HL-60 (cell line): ENCODE measurements around the gene AKT1.

ENCODE experiments used
- POLR2AphosphoS5 ChIP-seq: IDR thresholded peaks from 2 replicates; pipeline ENCODE4 v1.6.1; 2012; ENCODE audit warnings: low read depth
- TF ChIP-seq, protein P1 (sequence below): IDR thresholded peaks from one replicate; pipeline ENCODE4 v1.5.1; 2011; ENCODE audit warnings: low read length, control low read depth, inconsistent platforms; ENCODE audit not compliant: insufficient read depth

DNA sequence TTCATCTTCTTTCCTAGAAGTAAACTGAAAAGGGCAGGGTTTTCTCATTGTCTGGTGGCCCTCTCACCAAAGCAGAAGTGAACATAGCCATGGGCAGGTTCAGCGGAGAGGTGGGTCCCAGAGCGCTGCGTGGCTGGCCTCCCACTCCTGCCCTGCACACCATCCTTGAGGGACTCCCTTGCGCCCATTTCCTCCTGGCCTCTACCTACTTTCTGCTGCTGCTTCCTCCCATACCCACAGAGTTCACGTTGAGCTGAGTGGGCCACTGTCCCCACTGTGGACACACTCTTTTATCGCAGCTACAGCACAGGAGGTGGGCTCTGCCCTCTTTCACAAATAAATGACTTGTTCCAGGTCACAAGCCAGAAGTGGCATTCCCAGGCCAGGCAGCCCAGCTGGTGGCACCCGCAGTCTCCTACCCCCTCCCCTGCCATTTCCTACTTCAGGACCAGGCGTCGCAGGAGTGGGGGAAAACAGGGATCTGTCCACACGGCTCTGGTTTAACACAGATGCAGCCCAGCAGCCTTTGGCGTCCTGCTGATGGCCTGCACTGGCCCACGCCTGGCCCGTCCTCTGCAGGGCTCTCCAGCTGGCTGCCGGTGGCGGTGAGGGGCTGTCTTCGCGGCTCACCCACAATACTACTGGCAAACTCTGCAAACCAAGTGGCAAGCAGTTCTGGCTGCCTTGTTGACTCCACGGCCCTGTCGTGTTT is 37.7 kb downstream of the AKT1 start:
- TF ChIP-seq, protein P1, sequence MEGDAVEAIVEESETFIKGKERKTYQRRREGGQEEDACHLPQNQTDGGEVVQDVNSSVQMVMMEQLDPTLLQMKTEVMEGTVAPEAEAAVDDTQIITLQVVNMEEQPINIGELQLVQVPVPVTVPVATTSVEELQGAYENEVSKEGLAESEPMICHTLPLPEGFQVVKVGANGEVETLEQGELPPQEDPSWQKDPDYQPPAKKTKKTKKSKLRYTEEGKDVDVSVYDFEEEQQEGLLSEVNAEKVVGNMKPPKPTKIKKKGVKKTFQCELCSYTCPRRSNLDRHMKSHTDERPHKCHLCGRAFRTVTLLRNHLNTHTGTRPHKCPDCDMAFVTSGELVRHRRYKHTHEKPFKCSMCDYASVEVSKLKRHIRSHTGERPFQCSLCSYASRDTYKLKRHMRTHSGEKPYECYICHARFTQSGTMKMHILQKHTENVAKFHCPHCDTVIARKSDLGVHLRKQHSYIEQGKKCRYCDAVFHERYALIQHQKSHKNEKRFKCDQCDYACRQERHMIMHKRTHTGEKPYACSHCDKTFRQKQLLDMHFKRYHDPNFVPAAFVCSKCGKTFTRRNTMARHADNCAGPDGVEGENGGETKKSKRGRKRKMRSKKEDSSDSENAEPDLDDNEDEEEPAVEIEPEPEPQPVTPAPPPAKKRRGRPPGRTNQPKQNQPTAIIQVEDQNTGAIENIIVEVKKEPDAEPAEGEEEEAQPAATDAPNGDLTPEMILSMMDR, result no peak
- TF ChIP-seq POLR2AphosphoS5, result no peak
